HPDE6-E6E7 (cell line): Measurements from ENCODE around the gene ERICH6B.

Source experiments
- DNase-seq: peaks from one replicate; pipeline ENCODE4 v3.0.0; 2011; ENCODE audit warnings: missing footprints; ENCODE audit errors: extremely low spot score

Gene ERICH6B

GRCh38 chr13:45601680-45602079, 13.9 kb downstream of the ERICH6B start:
- no peak for DNase-seq

DNA sequence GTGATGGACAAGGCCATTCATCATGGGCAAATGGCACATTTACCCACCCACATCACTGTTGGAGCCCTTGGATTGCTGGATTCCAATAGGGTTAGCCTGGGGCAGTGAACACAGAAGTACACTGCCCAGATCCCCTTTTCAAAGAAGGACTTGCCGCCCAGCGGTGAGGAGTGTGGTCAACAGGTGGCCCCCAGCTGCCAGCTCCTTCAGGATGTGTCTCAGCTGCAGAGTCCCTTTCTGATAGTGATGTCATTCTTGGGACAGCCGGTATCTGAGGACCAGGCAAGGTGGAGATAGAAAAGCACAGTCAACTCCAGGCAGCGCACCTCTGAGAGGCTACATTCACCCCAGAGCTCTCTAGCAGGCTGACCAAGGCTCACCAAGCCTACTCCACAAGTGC, 16.9 kb downstream of the ERICH6B start:
- DNase-seq: no peak

DNA sequence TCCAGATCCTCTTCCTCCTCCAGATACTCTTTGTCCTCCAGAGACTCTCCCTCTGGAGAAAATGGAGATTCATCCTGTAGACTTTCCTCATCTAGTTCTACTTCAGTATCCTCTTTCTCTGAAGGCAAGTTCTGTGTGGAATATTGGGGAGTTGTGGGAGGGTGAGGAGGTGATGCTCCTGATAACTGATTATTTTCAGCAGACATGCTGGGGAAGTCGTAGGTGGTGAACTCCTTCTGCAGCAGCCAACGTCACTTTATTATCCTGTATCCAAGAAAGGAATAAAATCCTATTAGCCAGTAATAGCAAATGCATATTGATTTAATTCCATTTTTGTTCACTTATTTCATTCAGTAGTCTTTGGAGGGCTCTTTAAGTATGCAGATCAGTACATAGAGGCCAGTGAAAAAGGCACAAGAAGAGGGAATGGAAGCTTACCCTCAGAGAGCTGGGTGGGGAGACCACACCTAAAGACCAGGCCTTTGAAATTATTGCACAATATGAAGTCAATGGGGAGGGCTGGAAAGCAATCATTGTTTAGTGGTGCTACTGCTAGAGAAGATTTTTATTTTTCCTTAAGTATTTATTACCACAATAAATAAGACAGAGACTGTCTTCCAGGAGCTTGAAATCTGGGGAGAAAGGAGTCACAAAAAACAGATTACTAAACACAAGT, 18.6 kb downstream of the ERICH6B start:
- no peak for DNase-seq

DNA sequence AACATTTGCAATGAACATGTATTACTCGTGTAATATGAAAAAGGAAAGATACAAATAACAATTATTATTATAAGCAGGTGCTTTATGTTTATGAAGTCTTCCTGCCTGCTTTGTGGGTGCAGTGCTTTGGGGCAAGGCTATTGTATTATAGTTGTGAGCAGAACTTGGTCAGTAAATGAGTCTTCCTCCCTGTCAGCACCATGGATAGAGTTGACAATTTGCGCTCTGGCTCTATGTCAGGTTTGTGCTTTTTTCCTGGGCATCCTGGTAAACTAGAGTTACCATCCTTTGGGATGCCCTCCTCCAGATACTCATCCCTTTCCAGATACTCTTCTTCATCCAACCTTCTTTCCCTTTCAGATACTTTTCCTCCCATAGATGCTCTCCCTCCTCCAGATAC, 19.6 kb downstream of the ERICH6B start:
- DNase-seq: no peak

- DNase-seq: no peak
Measured at GRCh38 chr13:45594764-45595163, 20.8 kb downstream of the ERICH6B start.

GRCh38 chr13:45594227-45594626, 21.3 kb downstream of the ERICH6B start:
- DNase-seq: no peak

DNA sequence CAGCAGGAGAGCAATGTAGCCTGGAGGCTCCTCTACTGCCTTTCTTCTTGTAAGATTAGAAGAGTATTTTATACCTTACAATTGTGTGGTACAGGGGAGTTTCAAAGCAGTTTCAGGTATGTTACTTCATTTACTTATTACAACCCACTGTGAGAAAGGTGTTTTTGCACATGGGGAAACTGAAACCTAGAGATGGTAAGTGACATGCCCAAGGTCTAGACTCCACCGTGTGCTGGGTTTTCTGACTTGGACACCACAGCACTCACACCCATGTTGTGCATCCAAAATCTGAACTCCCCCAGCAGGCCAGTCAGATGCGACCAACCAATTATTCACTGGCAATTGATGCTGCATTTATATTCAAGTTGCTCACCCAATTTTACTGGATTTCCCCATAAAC, 22.8 kb downstream of the ERICH6B start:
- no peak for DNase-seq

DNA sequence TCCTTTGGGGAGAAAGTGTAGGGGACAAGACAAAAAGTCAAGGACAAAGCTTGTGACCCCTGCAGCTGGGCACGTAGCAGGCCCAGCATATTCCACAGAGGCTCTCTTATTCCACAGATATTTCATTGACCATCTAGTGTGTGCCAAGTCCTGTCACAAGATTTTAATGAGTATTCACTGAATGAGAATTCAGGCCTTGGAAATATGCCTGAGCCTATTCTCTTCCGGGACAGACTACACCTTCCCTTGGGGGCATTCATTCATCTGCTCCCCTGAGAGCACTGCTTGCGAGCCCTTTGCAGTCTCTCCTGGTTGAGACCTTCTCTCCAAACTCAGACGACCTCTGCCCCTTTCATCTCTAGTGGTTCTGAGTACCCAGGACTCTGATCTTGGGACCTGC, 25.5 kb downstream of the ERICH6B start:
- no peak for DNase-seq

- DNase-seq: no peak
Measured at GRCh38 chr13:45587897-45588296, 27.6 kb downstream of the ERICH6B start.

GRCh38 chr13:45584816-45585215, 30.7 kb downstream of the ERICH6B start:
- DNase-seq: no peak

DNA sequence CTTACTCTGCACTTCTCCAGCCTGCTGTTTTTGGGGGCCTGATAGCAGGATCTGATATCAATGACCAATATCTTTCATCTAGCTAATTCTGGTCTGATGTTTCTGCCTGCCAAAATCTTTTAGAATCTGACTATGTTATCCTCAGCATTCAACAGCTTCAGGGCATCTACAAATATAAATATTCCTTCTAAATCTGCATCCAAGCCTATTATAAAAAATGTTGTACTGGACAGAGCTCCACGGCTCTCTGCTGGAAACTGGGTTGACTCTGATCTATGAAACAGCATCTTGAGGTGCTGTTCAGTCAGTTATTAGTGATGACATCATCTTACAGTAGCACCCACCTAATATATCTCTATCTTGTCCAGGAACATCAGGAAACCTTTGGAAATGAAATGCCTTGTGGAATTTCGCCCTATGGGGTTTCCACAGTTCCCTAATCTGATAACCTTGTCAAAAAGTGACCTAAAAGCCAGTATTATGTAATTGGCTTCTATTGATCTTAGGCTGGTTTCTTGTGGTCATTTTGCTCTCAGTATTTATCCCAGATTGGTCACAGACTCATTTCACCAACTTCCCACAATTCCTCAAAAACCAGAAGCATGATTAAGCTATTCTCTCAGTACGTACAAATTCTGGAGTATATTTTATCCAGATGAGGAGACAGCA, 33.0 kb downstream of the ERICH6B start:
- DNase-seq: no peak

DNA sequence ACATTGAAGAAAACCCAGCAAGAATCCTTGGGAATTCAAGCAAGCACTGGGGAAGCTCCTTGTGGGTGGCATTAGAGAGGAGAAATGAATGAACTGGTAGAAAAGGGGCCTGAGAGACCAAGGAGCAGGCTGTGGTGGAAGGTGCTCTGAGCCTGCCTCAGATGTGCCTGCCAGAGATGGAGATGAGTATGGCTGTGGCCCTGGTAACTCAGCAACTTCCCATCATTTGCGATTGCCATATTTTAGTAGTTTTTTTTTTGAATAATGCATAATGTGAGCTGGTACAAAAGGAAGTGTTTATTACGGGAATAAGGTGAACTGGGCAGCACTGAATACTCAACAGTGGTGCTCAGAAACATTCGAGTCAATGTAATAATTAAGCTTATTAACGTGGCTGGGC, 39.1 kb downstream of the ERICH6B start:
- DNase-seq: no peak

DNA sequence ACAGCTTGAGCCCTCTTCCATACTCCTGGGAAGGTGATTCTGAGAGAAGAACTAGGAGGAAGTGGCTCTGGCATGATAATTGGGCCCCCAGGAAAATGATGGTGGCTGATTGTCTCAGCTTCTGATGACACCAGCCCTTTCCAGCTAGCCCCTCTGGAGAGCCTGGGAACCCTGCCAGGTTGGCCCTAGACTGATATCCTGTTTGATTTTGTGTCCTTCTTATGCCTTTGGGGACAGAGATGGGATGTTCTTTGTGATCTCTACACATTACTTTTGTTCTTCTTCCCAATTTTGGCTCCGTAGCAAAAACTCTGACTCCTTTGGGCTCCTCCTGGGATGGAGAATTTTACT, 39.7 kb downstream of the ERICH6B start:
- DNase-seq: no peak

GRCh38 chr13:45575146-45575829, 40.3 kb downstream of the ERICH6B start:
- no peak for DNase-seq

GRCh38 chr13:45565331-45565730, 50.2 kb downstream of the ERICH6B start:
- DNase-seq: no peak

DNA sequence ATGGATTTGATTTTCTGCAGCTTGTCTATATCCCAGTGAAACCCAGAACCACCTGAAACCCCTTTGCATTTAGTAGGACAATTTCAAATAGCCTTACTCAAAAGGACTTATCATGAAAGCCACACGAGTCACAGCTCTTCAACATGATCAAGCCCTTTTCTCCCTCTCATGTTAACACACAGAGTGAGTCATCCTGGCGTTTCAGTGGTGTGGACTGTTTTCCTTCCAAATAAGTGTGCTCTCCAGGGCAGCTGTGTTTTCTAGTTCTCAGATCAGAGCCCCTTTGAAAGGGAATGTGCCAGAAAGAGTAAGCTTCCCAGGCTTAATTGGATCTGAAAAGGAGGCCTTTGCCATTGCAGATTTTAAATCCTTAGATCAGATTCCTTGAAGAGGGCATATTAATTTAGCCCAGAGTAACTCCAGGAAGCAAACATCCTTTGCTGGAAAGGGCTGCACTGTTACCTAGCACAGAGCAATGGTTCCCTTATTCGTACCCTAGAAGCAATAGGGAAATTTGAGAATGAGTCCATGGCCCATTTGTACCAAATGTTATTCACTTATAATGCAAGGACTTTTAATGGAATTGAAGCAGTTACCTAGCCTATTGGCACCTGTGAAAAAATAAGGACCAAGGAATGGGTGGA, 51.3 kb downstream of the ERICH6B start:
- peak; percentile 4 for DNase-seq

DNA sequence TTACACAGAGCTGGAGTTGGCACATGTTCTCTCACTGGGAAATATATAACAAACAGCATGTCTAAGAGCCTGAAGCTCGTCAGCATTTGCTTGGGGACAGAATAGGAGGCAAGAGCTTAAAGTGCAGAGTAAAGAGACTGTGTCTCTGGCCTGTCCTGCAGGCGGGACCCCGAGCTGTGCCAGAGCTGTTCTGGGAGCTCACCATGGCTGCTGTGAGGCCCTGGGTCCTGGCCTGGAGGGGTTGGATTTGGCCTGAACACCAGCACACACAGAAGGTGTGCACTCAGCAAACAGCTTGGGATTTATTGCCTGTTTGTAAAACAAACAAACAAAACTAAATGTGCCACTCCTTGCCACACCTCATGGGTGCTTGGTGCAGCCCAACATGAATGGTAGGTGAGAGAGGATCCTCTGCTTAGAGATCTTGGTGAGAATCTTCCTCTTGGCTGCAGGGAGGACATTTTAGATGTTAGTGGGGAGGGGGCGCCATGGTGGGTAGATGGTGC, 60.9 kb downstream of the ERICH6B start:
- no peak for DNase-seq

GRCh38 chr13:45548281-45548680, 67.3 kb downstream of the ERICH6B start:
- no peak for DNase-seq

DNA sequence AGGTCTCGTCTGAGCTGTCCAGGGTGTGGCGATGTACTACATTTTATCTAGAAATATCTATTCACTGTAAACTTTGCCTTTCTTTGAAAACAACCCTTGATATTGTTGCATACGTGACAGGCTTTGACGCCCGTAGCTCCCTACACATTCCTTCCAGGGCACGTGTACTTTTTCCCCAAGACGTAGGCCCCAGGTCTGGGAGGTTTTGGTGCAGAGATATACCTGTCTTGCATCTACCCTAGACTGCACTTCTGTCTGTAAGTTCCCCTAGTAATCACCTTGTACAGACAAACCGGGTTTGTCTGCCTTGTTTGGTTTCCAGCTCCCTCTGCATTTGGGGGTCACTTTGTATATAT, 69.2 kb downstream of the ERICH6B start:
- no peak for DNase-seq

- DNase-seq: no peak
Measured at GRCh38 chr13:45545686-45546409, 69.7 kb downstream of the ERICH6B start.

DNA sequence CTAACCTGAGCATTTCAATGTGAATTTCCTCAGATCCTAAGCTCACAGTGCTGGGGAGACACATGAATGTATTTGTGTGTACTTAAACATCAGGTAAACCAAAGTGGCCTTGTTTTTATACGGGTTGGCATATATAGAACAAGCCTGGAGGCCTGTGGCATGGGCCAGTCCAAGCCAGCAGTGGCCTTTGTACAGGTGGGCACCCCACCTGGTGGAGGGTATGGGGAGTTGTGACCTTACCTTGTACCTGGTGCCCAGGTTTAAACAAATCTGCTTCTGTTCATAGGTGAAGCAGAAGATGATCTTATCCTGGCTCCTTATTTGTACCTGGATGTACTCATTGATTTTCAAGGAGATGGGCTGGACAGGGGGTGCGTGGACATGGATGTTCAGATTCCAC, 71.0 kb downstream of the ERICH6B start:
- no peak for DNase-seq

DNA sequence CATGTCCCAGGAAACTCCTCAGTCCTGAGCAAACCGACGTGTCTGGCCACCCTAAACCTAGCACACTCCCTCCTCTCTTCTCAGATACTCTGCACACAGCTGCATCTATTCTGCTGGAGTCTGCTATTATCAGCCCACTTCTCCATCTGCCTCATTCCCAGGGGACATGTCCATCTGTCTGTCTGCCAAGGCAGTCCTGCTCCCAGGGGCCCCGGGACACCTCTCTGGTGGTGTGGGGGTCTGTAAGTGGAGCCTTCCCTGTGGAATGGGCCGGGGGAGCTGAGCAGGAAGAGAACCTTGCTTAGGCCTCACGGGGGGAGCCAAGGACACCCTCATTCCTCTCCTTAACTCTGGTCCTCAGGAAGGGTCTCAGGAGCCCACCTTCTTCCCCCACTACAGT, 72.7 kb downstream of the ERICH6B start:
- DNase-seq: no peak
